Midbrain (tissue), 1 donor: ENCODE results near the gene LZTS2.

Experiments used
- DNase-seq: peaks from one replicate; lab custom pipeline; 2025; lab: John Stamatoyannopoulos, UW

The LZTS2 gene

GRCh38 chr10:101054351-101054750 lies 54.7 kb downstream of the LZTS2 start:
- no peak for DNase-seq

DNA sequence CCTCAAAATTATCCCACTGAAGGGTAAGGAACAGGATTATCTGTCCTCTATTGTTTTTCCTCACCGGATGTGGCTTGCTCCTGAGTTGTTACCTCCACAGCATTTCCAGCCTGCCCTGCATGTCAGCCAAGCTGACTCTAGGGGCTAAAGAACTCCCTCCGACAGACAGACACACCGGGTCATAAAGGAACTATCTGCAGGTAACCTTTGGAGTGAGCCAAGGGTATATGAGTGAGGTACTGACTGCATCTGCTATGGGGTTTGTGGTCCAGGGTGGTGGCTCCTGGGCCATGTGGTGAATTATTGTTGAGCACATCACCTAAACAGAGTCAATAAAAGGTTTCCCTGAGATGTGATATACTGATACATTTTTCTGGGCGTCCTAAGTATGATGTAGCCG lies 55.3 kb downstream of the LZTS2 start:
- no peak for DNase-seq

DNA sequence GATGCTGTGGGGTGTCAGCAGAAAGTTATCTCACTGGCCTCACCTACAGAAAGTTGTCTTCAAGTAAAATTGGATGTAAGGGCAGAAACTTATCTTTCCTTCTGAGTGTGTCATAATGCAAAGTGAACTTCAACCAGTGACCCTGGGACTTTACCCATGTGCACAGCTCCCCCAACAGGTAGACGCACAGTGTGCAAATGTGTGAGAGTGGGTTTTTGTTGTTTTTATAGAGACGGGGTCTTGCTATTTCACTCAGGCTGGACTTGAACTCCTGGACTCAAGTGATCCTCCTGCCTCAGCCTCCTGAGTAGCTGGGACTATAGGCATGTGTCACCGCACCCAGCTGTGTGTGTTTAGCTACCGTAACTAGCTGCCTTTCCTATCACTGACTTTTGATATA lies 55.8 kb downstream of the LZTS2 start:
- no peak for DNase-seq

- no peak for DNase-seq
These were observed 57.0 kb downstream of the LZTS2 start for GRCh38 chr10:101056365-101057151.
